ENCODE results near the gene CPT1C.

Gene CPT1C

DNA sequence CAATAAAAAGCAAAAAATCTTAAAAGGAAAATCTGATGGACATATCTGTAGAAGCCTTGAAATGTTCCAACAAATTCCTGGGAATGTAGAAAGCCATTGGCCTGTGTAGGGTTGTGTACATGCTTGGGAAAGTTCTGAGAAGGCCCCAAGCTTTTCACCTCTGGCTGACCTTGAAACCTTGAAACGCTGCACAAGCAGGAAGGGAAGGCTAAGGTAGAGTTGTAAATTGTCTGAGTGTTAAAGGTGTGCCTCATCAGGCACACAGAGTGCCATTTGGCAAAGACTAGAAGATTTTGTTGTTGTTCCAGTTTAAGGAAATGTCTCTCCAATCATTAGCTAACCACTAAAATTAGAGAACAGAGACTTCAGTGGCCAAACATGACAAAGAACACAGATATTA is 61.8 kb downstream of the CPT1C start:
- Mint-ChIP-seq H3K36me3 (ENCODE audit: low read depth) (no peaks in the 10 kb centered on the region), H3K27ac (no peak overlapping the region), H3K4me3 (no peak overlapping the region), H3K9me3 (peaks cover 50% of the 10 kb centered on the region), H3K4me1 (no peaks in the 10 kb centered on the region), H3K27me3 (ENCODE audit: low read depth, poor library complexity) (peaks cover 20% of the 10 kb centered on the region)
- TF ChIP-seq, protein P1, sequence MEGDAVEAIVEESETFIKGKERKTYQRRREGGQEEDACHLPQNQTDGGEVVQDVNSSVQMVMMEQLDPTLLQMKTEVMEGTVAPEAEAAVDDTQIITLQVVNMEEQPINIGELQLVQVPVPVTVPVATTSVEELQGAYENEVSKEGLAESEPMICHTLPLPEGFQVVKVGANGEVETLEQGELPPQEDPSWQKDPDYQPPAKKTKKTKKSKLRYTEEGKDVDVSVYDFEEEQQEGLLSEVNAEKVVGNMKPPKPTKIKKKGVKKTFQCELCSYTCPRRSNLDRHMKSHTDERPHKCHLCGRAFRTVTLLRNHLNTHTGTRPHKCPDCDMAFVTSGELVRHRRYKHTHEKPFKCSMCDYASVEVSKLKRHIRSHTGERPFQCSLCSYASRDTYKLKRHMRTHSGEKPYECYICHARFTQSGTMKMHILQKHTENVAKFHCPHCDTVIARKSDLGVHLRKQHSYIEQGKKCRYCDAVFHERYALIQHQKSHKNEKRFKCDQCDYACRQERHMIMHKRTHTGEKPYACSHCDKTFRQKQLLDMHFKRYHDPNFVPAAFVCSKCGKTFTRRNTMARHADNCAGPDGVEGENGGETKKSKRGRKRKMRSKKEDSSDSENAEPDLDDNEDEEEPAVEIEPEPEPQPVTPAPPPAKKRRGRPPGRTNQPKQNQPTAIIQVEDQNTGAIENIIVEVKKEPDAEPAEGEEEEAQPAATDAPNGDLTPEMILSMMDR (IDR thresholded peaks at IDR 0.05) = no peak
- no peak for DNase-seq

GRCh38 chr19:49755956-49756355 is 65.0 kb downstream of the CPT1C start:
- no peak overlapping the region for H3K4me3 Mint-ChIP-seq
- H3K9me3 Mint-ChIP-seq = peaks cover 50% of the 10 kb centered on the region
- TF ChIP-seq, protein P1 (IDR thresholded peaks at IDR 0.05) = no peak
- DNase-seq = no peak
- H3K27ac Mint-ChIP-seq = no peak overlapping the region
- H3K36me3 Mint-ChIP-seq (ENCODE audit: low read depth) = no peaks in the 10 kb centered on the region
- peaks cover 7% of the 10 kb centered on the region for H3K4me1 Mint-ChIP-seq
- H3K27me3 Mint-ChIP-seq (ENCODE audit: low read depth, poor library complexity) = peaks cover 27% of the 10 kb centered on the region

DNA sequence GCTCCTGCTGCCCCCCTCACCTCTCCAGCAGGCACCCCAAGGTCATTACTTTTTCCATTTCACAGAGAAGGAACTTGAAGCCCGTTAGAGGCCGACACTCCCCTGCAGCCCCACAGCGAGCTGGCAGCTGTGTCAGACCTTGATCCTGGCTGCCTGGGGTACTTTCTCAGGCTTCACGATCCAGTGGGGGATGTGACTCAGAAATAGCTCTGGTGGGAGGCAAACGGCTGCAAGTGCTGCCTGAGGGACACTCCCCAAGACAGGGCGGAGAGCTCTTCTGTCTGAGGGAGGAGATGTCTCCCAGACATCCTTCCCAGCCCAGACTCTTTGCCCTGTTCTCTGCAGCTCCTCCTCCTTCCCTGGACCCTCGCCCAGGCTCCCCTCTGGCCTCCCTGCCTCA is 67.4 kb downstream of the CPT1C start:
- no peak for DNase-seq
- Mint-ChIP-seq H3K27ac (no peak overlapping the region), H3K9me3 (peaks cover 33% of the 10 kb centered on the region), H3K4me3 (no peak overlapping the region), H3K27me3 (ENCODE audit: low read depth, poor library complexity) (peaks cover 24% of the 10 kb centered on the region), H3K4me1 (peaks cover 25% of the 10 kb centered on the region), H3K36me3 (ENCODE audit: low read depth) (no peaks in the 10 kb centered on the region)
- TF ChIP-seq, protein P1 (IDR thresholded peaks at IDR 0.05) = no peak

- Mint-ChIP-seq H3K36me3 (ENCODE audit: low read depth) (no peaks in the 10 kb centered on the region), H3K27me3 (ENCODE audit: low read depth, poor library complexity) (peaks cover 21% of the 10 kb centered on the region), H3K4me3 (no peak overlapping the region), H3K4me1 (peaks cover 44% of the 10 kb centered on the region), H3K9me3 (peaks cover 12% of the 10 kb centered on the region), H3K27ac (peak overlapping the region; percentile 71)
- DNase-seq = no peak
- TF ChIP-seq, protein P1 (IDR thresholded peaks at IDR 0.05) = no peak
Measured at GRCh38 chr19:49761249-49761624, 70.3 kb downstream of the CPT1C start.

DNA sequence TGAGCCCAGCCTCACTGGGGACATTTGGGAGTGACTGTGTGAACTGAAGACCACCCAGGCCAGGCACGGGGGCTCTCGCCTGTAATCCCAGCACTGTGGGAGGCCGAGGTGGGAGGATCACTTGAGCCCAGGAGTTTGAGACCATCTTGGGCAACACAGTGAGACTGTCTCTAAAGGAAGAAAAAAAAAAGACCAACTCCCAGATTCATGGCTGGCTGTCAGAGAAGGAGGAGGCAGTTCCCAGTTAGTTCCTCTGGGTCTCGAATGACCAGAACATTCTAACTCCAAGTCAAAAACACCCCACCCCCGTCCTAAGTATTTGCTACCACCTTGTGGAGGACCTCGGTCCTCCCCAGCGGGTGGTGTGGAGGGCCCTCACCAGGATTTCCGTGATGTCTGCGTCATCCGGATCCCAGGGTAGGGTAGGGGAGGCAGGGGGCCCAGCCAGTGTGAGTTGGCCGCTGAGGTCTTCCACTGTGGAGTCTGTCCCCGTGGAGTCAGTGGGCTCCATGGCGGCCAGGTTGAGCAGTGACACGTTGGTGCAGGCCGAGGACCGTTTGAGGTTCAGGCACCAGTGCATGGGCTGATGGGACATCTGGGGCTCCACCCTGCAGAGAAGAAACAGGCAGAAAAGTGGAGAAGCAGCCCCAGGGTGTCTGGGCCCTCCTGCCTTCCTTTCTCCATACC is 70.9 kb downstream of the CPT1C start:
- Mint-ChIP-seq H3K27me3 (ENCODE audit: low read depth, poor library complexity) (peaks cover 21% of the 10 kb centered on the region), H3K27ac (peak overlapping the region; percentile 71), H3K36me3 (ENCODE audit: low read depth) (no peaks in the 10 kb centered on the region), H3K4me1 (peaks cover 45% of the 10 kb centered on the region), H3K4me3 (no peak overlapping the region), H3K9me3 (peaks cover 10% of the 10 kb centered on the region)
- TF ChIP-seq, protein P1 (IDR thresholded peaks at IDR 0.05) = no peak
- no peak for DNase-seq

DNA sequence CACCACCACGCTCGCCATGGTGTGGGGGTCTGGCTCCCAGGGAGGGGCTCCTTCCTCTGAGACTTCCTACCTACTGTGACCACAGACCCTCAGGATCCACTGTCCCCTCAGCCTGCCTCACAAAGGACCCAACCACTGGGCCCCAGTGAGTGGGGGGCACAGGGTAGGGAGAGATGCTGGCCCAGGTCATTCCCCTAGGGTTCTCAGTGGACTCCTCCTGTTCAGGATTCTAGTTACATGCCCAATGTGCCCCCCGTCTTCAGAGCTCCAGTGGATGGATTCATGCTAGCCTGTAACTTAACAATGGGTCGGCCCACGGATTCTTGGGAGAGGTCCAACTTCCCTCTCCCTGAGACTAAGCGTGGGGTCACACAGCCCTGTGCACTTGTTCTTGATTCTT is 72.3 kb downstream of the CPT1C start, which contains the start of gene TSKS:
TSKS (minus strand) TSS at position 77 of the 400 bp plus-strand sequence; CDS start at position 18, 59 bp downstream.
- TF ChIP-seq, protein P1 (IDR thresholded peaks at IDR 0.05) = no peak
- H3K4me3 Mint-ChIP-seq = no peak within 1 kb of the TSS
- DNase-seq = no peak
- no peaks in the 10 kb centered on the region for H3K36me3 Mint-ChIP-seq (ENCODE audit: low read depth)
- H3K27ac Mint-ChIP-seq = peak within 1 kb of the TSS; percentile 67
- peaks cover 56% of the 10 kb centered on the region for H3K4me1 Mint-ChIP-seq
- peaks cover under 1% of the 10 kb centered on the region for H3K9me3 Mint-ChIP-seq
- H3K27me3 Mint-ChIP-seq (ENCODE audit: low read depth, poor library complexity) = peaks cover 10% of the 10 kb centered on the region
